Measurements from ENCODE around the gene CDH16. TPM values are rescaled to one million over a fixed set of nuclear protein-coding genes. Genes with fewer than 3 reads are reported as not detected.

Gene CDH16
- total RNA-seq, 1 donor from 2014 or later = 0.33 TPM

DNA sequence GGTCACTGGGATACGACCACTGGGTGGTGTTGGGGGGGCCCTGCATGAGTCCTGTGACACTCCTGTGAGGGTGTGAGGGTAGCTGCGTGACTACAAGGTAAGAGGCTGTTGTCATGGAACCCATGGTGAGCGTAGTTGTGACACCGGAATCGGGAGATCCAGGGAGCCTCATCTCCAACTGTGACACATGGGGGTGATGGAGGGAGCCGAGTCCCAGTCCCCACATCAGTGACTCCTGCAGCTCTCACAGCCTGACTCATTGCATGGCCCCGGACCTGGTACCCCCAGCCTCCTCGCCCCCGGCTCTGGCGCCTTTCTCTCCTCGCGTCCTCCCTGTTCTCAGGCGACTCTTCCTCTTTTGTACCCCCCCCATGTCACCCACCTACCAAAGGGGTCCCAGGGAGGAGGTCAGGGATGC lies 14.2 kb downstream of the CDH16 start:
- no peak for TF ChIP-seq CTCF (IDR thresholded peaks at IDR 0.05; ENCODE audit: insufficient read depth, low read length, poor library complexity, severe bottlenecking)
- no peak overlapping the region for H3K4me3 ChIP-seq (ENCODE audit: low read depth, low read length)
- H3K27me3 ChIP-seq (ENCODE audit: control insufficient read depth, insufficient read depth, low read length) = no peaks in the 10 kb centered on the region
- no peaks in the 10 kb centered on the region for H3K36me3 ChIP-seq (ENCODE audit: control insufficient read depth, insufficient read depth, low read length)
- DNase-seq (ENCODE audit: low read depth) = no peak

DNA sequence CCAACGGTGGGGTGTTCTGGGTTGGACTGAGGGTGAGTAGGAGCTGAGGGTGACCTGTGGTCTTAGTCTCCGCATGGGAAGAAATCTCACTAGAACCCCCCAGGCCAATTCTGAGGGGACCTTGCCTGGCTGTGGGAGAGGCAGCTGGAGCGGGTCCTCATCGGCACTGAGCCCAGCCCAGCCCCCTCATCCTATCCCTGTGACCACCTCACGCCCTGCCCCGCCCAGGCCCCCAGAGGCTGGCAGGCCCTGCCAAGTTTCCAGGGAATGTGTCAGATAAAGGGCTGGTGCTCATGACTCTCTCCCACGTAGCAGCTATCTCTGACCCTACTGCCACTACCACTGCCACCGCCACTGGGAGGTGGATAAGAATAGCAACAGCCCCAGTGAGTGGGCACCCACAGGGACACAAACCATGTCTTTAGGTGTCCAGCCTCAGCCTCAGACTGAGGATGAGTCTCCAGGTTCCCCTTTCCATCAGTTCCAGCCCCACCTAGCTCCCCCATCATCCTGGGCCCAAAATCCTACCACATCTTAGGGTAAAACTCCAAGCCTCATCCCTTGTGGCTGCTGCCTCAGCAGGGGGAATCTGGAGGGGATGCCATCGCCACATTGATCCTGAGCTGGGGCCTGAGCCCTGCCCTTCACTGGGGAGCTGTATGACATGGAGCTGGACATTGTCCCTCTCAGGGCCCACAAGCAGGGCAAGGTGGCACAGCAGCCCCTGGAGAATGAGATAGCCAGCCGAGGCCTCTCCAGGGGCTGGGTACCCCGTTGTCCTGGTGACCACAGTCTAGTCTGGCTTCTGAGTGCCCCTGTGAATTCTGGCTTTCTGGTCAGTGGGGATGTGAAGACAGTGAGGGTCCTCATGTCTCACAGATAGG lies 14.9 kb downstream of the CDH16 start:
- no peaks in the 10 kb centered on the region for H3K27me3 ChIP-seq (ENCODE audit: control insufficient read depth, insufficient read depth, low read length)
- no peaks in the 10 kb centered on the region for H3K36me3 ChIP-seq (ENCODE audit: control insufficient read depth, insufficient read depth, low read length)
- TF ChIP-seq CTCF (IDR thresholded peaks at IDR 0.05; ENCODE audit: insufficient read depth, low read length, poor library complexity, severe bottlenecking) = no peak
- H3K4me3 ChIP-seq (ENCODE audit: low read depth, low read length) = no peak overlapping the region
- DNase-seq (ENCODE audit: low read depth) = no peak

DNA sequence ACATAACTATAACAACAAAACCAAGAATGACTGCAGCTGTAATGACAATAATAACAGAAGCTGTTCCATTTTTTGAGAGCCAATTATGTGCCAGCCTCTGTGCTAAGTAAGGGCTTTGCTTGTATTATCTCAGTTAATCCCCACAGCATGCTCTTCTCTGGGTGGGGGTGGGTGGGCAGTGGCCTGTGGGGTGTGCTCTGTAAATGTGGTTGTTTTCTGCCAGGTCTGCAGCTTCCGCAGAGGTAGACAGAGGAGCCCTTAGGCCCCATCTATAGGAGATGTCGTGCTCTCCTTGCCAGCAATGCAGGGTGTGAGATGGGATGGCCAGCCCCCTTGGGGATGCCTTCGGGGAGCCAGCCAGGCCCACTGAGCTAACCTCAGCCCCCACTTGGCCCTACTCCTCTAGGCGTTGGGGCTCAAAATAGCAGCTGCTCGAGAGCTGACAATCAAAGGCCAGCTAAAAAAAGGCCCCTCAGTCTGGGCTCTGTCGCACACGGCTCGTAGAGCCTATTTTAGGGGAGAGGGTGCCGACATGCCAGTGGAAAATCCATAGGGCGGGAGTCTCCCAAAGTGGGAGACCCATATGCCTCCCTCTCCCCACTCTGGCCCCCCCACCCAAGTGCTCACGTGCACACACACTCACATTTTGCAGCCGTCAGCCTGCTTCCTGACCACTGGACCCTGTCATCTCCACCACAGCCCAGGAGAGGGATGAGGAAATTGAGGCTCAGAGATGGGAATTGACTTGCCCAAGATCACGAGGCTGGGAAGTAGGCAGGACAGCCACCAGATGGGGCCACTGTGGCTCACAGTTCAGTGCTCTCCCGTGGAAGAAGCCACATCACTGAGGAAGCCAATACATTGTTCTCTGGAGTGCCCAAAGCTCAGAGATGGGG lies 15.8 kb downstream of the CDH16 start:
- H3K4me3 ChIP-seq (ENCODE audit: low read depth, low read length) = no peak overlapping the region
- DNase-seq (ENCODE audit: low read depth) = no peak
- no peaks in the 10 kb centered on the region for H3K27me3 ChIP-seq (ENCODE audit: control insufficient read depth, insufficient read depth, low read length)
- H3K36me3 ChIP-seq (ENCODE audit: control insufficient read depth, insufficient read depth, low read length) = no peaks in the 10 kb centered on the region
- no peak for TF ChIP-seq CTCF (IDR thresholded peaks at IDR 0.05; ENCODE audit: insufficient read depth, low read length, poor library complexity, severe bottlenecking)

- no peak for DNase-seq (ENCODE audit: low read depth)
- H3K36me3 ChIP-seq (ENCODE audit: control insufficient read depth, insufficient read depth, low read length) = no peaks in the 10 kb centered on the region
- H3K4me3 ChIP-seq (ENCODE audit: low read depth, low read length) = no peak overlapping the region
- TF ChIP-seq CTCF (IDR thresholded peaks at IDR 0.05; ENCODE audit: insufficient read depth, low read length, poor library complexity, severe bottlenecking) = no peak
- H3K27me3 ChIP-seq (ENCODE audit: control insufficient read depth, insufficient read depth, low read length) = no peaks in the 10 kb centered on the region
Observed at GRCh38 chr16:66901626-66902025, 17.1 kb downstream of the CDH16 start.

DNA sequence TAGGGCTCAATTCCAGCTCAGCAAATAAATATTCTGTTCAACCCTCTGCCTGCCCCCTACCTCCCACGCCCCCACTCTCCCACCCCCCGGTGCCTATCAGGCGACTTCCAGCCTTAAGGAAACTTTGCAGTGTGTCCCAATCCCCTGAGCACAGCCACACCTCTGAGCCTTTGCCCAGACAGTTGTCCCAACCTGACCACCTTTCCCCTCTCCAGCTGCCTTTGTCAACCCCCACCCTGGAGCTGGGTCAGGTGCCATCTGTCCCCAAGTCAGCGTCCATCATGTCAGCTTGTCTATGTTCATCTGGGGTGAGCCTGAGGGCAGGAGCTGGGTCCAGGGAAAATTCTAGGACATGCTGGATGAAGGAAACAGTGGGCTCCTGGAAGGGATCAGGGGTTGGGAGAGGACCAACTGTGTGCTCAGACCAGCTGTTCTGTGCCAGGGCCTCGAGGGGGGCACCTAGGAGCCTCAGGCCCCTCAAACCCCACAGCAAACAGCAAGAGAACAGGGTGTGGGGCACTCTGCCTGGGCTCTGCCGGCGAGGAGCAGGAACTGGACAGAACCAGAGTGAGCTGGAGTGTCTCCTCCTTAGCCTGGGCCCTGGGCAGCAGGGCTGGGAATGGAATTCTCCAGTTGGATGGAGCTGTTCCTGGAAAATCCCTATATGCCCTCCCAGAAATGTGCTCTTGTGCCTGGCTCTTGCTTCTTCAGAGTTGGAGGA lies 17.8 kb downstream of the CDH16 start:
- no peak overlapping the region for H3K4me3 ChIP-seq (ENCODE audit: low read depth, low read length)
- no peak for DNase-seq (ENCODE audit: low read depth)
- TF ChIP-seq CTCF (IDR thresholded peaks at IDR 0.05; ENCODE audit: insufficient read depth, low read length, poor library complexity, severe bottlenecking) = no peak
- H3K36me3 ChIP-seq (ENCODE audit: control insufficient read depth, insufficient read depth, low read length) = no peaks in the 10 kb centered on the region
- H3K27me3 ChIP-seq (ENCODE audit: control insufficient read depth, insufficient read depth, low read length) = no peaks in the 10 kb centered on the region
